HEK293 (cell line): ENCODE data around the gene OR5A1.

ENCODE experiments used
- CTCF ChIA-PET: fragments of 350-600 bp; formaldehyde crosslinking; extraction: SDS; loops from one replicate; lab custom pipeline; 2021; ENCODE audit warnings: antibody characterized with exemption; lab: Yijun Ruan, JAX
- POLR2A ChIA-PET: fragments of 300-600 bp; formaldehyde crosslinking; extraction: SDS; loops from one replicate; lab custom pipeline; 2020; ENCODE audit warnings: antibody characterized with exemption, inconsistent platforms; lab: Yijun Ruan, JAX
- H3K27ac ChIP-seq: fragments of 200-500 bp; sonication (Bioruptor generic); 2 replicates; pipeline ENCODE4 v1.5.1; 2014; ENCODE audit warnings: low read depth, low read length, control low read depth, inconsistent platforms; ENCODE audit errors: extremely low read depth
- H3K36me3 ChIP-seq, 2 experiments: fragments of 200-500 bp in 1 of 2; sonication (Bioruptor generic) in 1 of 2; 1 replicate in 1 of 2; 2 replicates in 1 of 2; pipeline ENCODE4 v1.5.1; 2014 to 2017; ENCODE audit warnings: inconsistent platforms in 2 of 2, low read length in 2 of 2; ENCODE audit not compliant: control insufficient read depth in 2 of 2, insufficient read depth in 1 of 2
- H3K4me1 ChIP-seq: fragments of 200-500 bp; sonication (Bioruptor generic); 2 replicates; pipeline ENCODE4 v1.5.1; 2014; ENCODE audit warnings: mild to moderate bottlenecking, low read length, inconsistent platforms; ENCODE audit not compliant: control insufficient read depth, insufficient read depth
- H3K4me3 ChIP-seq: 2 replicates; pipeline ENCODE4 v1.5.1; 2011; ENCODE audit warnings: low read depth, mild to moderate bottlenecking, control low read depth, low read length, moderate library complexity
- H3K9me3 ChIP-seq: fragments of 200-500 bp; sonication (Bioruptor generic); 2 replicates; pipeline ENCODE4 v1.5.1; 2014; ENCODE audit warnings: low read depth, low read length, inconsistent platforms; ENCODE audit not compliant: control insufficient read depth, insufficient read depth
- BCL11A ChIP-seq: fragments of 450-650 bp; formaldehyde crosslinking; IDR thresholded peaks from 2 replicates; pipeline ENCODE4 v1.5.1; 2016; ENCODE audit warnings: low read depth, missing biosample characterization, missing genetic modification characterization
- FEZF1 ChIP-seq: fragments of 450-650 bp; formaldehyde crosslinking; IDR thresholded peaks from 2 replicates; pipeline ENCODE4 v1.5.1; 2016; ENCODE audit warnings: missing biosample characterization, missing genetic modification characterization
- GLIS1 ChIP-seq: fragments of 450-650 bp; formaldehyde crosslinking; IDR thresholded peaks from 2 replicates; pipeline ENCODE4 v1.5.1; 2016; ENCODE audit warnings: missing biosample characterization, missing genetic modification characterization
- INSM2 ChIP-seq: fragments of 450-650 bp; formaldehyde crosslinking; IDR thresholded peaks from 2 replicates; pipeline ENCODE4 v1.5.1; 2016; ENCODE audit warnings: missing biosample characterization, missing genetic modification characterization
- OVOL3 ChIP-seq: fragments of 450-650 bp; formaldehyde crosslinking; IDR thresholded peaks from 2 replicates; pipeline ENCODE4 v1.5.1; 2016; ENCODE audit warnings: missing biosample characterization, missing genetic modification characterization
- SALL2 ChIP-seq: fragments of 450-650 bp; formaldehyde crosslinking; IDR thresholded peaks from 2 replicates; pipeline ENCODE4 v1.5.0; 2017; ENCODE audit warnings: missing biosample characterization, mild to moderate bottlenecking, missing genetic modification characterization, borderline replicate concordance
- SP7 ChIP-seq: fragments of 450-650 bp; formaldehyde crosslinking; IDR thresholded peaks from 2 replicates; pipeline ENCODE4 v1.5.1; 2016; ENCODE audit warnings: missing biosample characterization, missing genetic modification characterization
- TCF7L2 ChIP-seq: IDR thresholded peaks from 2 replicates; pipeline ENCODE4 v1.6.1; 2011; ENCODE audit warnings: low read depth, mild to moderate bottlenecking, inconsistent platforms, low read length, moderate library complexity, borderline replicate concordance
- TSHZ1 ChIP-seq: fragments of 450-650 bp; formaldehyde crosslinking; IDR thresholded peaks from 2 replicates; pipeline ENCODE4 v1.5.1; 2016; ENCODE audit warnings: missing biosample characterization, missing genetic modification characterization, borderline replicate concordance
- WT1 ChIP-seq: fragments of 450-650 bp; formaldehyde crosslinking; IDR thresholded peaks from 2 replicates; pipeline ENCODE4 v1.5.1; 2016; ENCODE audit warnings: missing biosample characterization, missing genetic modification characterization
- ZBTB20 ChIP-seq: fragments of 450-650 bp; formaldehyde crosslinking; IDR thresholded peaks from 2 replicates; pipeline ENCODE4 v1.5.1; 2016; ENCODE audit warnings: missing biosample characterization, missing genetic modification characterization
- ZNF112 ChIP-seq: fragments of 450-650 bp; formaldehyde crosslinking; IDR thresholded peaks from 2 replicates; pipeline ENCODE4 v1.5.0; 2017; ENCODE audit warnings: missing biosample characterization, missing genetic modification characterization
- ZNF114 ChIP-seq: fragments of 450-650 bp; formaldehyde crosslinking; IDR thresholded peaks from 2 replicates; pipeline ENCODE4 v1.5.0; 2017; ENCODE audit warnings: missing biosample characterization, missing genetic modification characterization
- ZNF132 ChIP-seq: fragments of 450-650 bp; formaldehyde crosslinking; IDR thresholded peaks from 2 replicates; pipeline ENCODE4 v1.5.1; 2017; ENCODE audit warnings: missing biosample characterization, missing genetic modification characterization, borderline replicate concordance
- ZNF148 ChIP-seq: fragments of 450-650 bp; formaldehyde crosslinking; IDR thresholded peaks from 2 replicates; pipeline ENCODE4 v1.5.0; 2017; ENCODE audit warnings: missing biosample characterization, missing genetic modification characterization, borderline replicate concordance
- ZNF311 ChIP-seq: fragments of 450-650 bp; formaldehyde crosslinking; IDR thresholded peaks from 2 replicates; pipeline ENCODE4 v1.5.1; 2017; ENCODE audit warnings: missing biosample characterization, missing genetic modification characterization, borderline replicate concordance
- ZNF366 ChIP-seq: fragments of 450-650 bp; formaldehyde crosslinking; conservative IDR thresholded peaks from 2 replicates; pipeline ENCODE4 v1.5.1; 2016; ENCODE audit warnings: missing biosample characterization, missing genetic modification characterization
- ZNF37A ChIP-seq: fragments of 450-650 bp; IDR thresholded peaks from 2 replicates; pipeline ENCODE4 v1.5.1; 2018; ENCODE audit warnings: missing biosample characterization, missing genetic modification characterization
- ZNF394 ChIP-seq: fragments of 450-650 bp; formaldehyde crosslinking; IDR thresholded peaks from 2 replicates; pipeline ENCODE4 v1.5.1; 2016; ENCODE audit warnings: missing biosample characterization, missing genetic modification characterization, mild to moderate bottlenecking, moderate library complexity, borderline replicate concordance
- ZNF404 ChIP-seq: fragments of 450-650 bp; formaldehyde crosslinking; IDR thresholded peaks from 2 replicates; pipeline ENCODE4 v1.5.1; 2017; ENCODE audit warnings: missing biosample characterization, missing genetic modification characterization
- ZNF501 ChIP-seq: fragments of 450-650 bp; formaldehyde crosslinking; IDR thresholded peaks from 2 replicates; pipeline ENCODE4 v1.5.1; 2016; ENCODE audit warnings: missing biosample characterization, missing genetic modification characterization
- ZNF521 ChIP-seq: fragments of 450-650 bp; formaldehyde crosslinking; IDR thresholded peaks from 2 replicates; pipeline ENCODE4 v1.5.1; 2017; ENCODE audit warnings: missing biosample characterization, mild to moderate bottlenecking, missing genetic modification characterization
- ZNF549 ChIP-seq: fragments of 450-650 bp; IDR thresholded peaks from 2 replicates; pipeline ENCODE4 v1.5.1; 2018; ENCODE audit warnings: missing biosample characterization, missing genetic modification characterization, mild to moderate bottlenecking, inconsistent platforms, moderate library complexity
- ZNF610 ChIP-seq: fragments of 450-650 bp; formaldehyde crosslinking; IDR thresholded peaks from 2 replicates; pipeline ENCODE4 v1.5.1; 2016; ENCODE audit warnings: missing biosample characterization, missing genetic modification characterization, borderline replicate concordance
- ZNF623 ChIP-seq: fragments of 450-650 bp; formaldehyde crosslinking; IDR thresholded peaks from 2 replicates; pipeline ENCODE4 v1.5.1; 2016; ENCODE audit warnings: missing biosample characterization, missing genetic modification characterization
- ZNF645 ChIP-seq: fragments of 450-650 bp; formaldehyde crosslinking; IDR thresholded peaks from 2 replicates; pipeline ENCODE4; 2016; ENCODE audit warnings: missing biosample characterization, missing genetic modification characterization
- ZNF654 ChIP-seq: fragments of 450-650 bp; formaldehyde crosslinking; IDR thresholded peaks from 2 replicates; pipeline ENCODE4 v1.5.1; 2016; ENCODE audit warnings: low read depth, missing biosample characterization, missing genetic modification characterization
- ZNF670 ChIP-seq: fragments of 450-650 bp; formaldehyde crosslinking; IDR thresholded peaks from 2 replicates; pipeline ENCODE4 v1.5.1; 2016; ENCODE audit warnings: missing biosample characterization, missing genetic modification characterization, low read depth
- ZSCAN30 ChIP-seq: fragments of 450-650 bp; IDR thresholded peaks from 2 replicates; pipeline ENCODE4 v1.5.1; 2018; ENCODE audit warnings: missing biosample characterization, mild to moderate bottlenecking, missing genetic modification characterization, moderate library complexity

The OR5A1 gene

GRCh38 chr11:59416613-59417012 lies 19.7 kb upstream of the OR5A1 start:
- Histone ChIP-seq H3K36me3 (no peaks in the 10 kb centered on the region), H3K27ac (no peak overlapping the region), H3K9me3 (no peaks in the 10 kb centered on the region), H3K4me3 (no peak overlapping the region), H3K4me1 (no peaks in the 10 kb centered on the region)
- POLR2A ChIA-PET: no interaction called here
- CTCF ChIA-PET: no interaction called here
- no peak for TF ChIP-seq ZNF670 (tag by site-specific recombination)
- TF ChIP-seq ZNF366: no peak
- TF ChIP-seq GLIS1 (tag by site-specific recombination): no peak
- TF ChIP-seq ZBTB20 (tag by site-specific recombination): no peak
- no peak for TF ChIP-seq BCL11A (tag by site-specific recombination)
- no peak for TF ChIP-seq TCF7L2
- no peak for TF ChIP-seq ZNF311 (tag by site-specific recombination)
- no peak for TF ChIP-seq ZNF148 (tag by site-specific recombination)
- no peak for TF ChIP-seq SALL2 (tag by site-specific recombination)
- TF ChIP-seq INSM2 (tag by site-specific recombination): no peak
- no peak for TF ChIP-seq ZNF623
- TF ChIP-seq ZSCAN30: no peak
- TF ChIP-seq ZNF114: no peak
- TF ChIP-seq ZNF394 (tag by site-specific recombination): no peak
- no peak for TF ChIP-seq ZNF501 (tag by site-specific recombination)
- TF ChIP-seq ZNF404 (tag by site-specific recombination): no peak
- TF ChIP-seq ZNF521: no peak
- TF ChIP-seq ZNF549 (tag by site-specific recombination): no peak
- TF ChIP-seq OVOL3 (tag by site-specific recombination): no peak

GRCh38 chr11:59417023-59417422 lies 19.2 kb upstream of the OR5A1 start:
- Histone ChIP-seq H3K4me3 (no peak overlapping the region), H3K9me3 (no peaks in the 10 kb centered on the region), H3K36me3 (no peaks in the 10 kb centered on the region), H3K4me1 (no peaks in the 10 kb centered on the region), H3K27ac (no peak overlapping the region)
- POLR2A ChIA-PET: no interaction called here
- CTCF ChIA-PET: interaction anchor here (0.6 kb wide), 1 partner anchor 20 kb away, joined by 3 read pairs; no protein-coding TSS in a partner anchor
- no peak for TF ChIP-seq ZNF37A (tag by site-specific recombination)
- no peak for TF ChIP-seq ZNF394 (tag by site-specific recombination)
- no peak for TF ChIP-seq WT1
- no peak for TF ChIP-seq ZNF654 (tag by site-specific recombination)
- TF ChIP-seq ZNF132 (tag by site-specific recombination): no peak
- TF ChIP-seq FEZF1 (tag by site-specific recombination): no peak
- no peak for TF ChIP-seq ZNF549 (tag by site-specific recombination)
- TF ChIP-seq TSHZ1 (tag by site-specific recombination): no peak
- no peak for TF ChIP-seq ZNF112 (tag by site-specific recombination)
- no peak for TF ChIP-seq ZNF645
- no peak for TF ChIP-seq SP7 (tag by site-specific recombination)
- no peak for TF ChIP-seq ZNF610 (tag by site-specific recombination)
